HUDEP-2 (cell line): ENCODE data around the gene SPRN.
A peak's percentile ranks its signal among the peaks of the same experiment; 100 is the strongest.

ENCODE experiments used
- DNase-seq, 76 experiments: peaks; one replicate each; lab custom pipeline; 2025; ENCODE audit not compliant: unreplicated experiment in 76 of 76; lab: John Stamatoyannopoulos, UW

Gene SPRN

GRCh38 chr10:133412381-133412711 is 12.1 kb downstream of the SPRN start:
- DNase-seq, result no peak

DNA sequence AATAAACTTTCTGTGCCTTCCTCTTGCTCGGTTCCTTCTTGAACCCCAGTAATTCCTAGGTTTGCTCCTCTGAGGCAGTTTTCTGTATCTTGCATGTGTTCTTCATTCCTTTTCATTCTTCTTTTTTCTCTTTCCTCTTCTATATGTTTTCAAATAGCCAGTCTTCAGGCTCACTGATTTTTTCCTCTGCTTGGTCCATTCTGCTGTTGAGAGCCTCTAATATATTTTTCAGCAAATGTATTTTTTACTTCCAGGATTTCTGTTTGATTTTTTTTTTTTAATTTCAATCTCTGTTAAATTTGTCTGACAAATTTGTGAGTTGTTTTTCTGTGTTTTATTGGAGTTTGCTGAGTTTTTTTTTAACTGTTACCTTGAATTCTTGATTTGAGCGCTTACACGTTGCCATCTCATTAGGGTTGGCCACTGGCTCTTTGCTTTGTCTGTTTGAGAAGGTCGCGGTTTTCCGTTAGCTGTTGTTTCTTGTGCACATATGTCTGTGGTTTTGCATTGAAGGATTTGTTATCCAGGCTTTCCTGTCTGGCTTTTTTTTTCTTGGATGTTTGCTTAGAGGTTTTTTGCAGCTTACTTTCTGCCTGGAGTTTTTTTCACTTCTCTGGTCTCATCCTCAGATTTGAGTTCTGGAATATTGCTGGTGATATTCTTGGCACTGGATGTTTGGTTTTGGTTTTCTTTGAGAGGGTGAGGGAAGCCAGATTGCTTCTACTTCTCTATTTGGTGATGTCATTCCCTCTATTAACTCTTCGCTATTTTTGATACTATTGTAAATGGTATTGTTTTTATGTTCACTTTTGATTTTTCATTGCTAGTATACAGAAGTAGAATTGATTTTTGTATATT is 12.7 kb downstream of the SPRN start:
- no peak for DNase-seq

- DNase-seq, result no peak
These were observed 18.4 kb downstream of the SPRN start for GRCh38 chr10:133405844-133406527.

DNA sequence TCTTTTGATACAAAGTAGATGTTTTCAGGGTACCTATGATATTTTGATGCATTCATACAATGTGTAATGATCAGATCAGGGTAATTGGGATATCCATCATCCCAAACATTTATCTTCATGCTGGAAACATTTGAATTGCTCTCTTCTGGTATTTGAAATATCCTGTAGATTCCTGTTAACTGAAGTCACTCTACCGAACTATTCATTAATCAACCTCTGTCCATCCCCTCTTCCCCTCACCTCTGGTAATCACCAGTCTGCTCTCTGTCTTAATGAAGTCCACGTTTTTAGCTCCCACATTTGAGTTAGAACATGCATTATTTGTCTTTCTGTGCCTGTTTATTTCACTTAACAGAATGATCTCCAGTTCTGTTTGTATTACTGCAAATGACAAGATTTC is 19.2 kb downstream of the SPRN start:
- no peak for DNase-seq

DNA sequence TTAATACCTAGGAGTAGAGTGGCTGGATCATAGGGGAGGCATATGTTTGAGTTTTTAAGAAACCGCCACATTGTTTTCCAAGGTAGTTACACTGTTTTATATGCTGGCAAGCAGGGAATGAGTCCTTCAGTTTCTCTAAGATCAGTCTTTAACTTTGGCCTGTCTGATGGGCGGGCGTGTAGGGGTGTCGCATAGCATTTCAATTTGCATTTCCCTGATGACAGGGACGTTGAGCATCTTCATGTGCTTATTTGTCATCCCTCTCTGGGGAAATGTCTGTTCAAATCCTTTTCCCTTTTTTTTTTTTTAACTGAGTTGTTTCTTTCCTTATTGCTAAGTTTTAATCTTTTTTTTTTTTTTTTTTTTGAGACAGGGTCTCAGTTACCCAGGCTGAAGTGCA is 20.6 kb downstream of the SPRN start:
- no peak for DNase-seq

GRCh38 chr10:133403359-133403758 is 21.1 kb downstream of the SPRN start:
- no peak for DNase-seq

- DNase-seq, result no peak
These were observed 22.3 kb downstream of the SPRN start for GRCh38 chr10:133401981-133402725.

DNA sequence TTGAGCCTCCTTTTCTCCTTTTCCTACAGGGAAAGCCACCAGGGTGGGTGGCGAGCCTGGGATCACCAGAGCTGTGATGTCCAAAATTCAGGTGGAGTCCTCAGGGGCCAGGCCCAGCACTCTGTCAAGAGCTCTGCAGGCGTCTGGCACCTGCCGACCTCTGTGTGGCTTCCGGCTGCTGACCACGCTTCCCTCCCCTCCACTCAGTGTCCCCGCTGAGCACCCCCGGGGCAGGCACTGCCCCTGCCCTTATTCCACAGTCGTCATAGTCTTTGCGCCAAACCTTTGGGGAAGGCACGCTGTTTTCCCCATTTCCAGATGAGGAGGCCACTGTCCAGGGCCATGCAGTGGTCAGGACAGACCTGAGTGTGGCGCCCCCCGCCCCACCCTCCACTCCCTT is 22.9 kb downstream of the SPRN start:
- no peak for DNase-seq

- no peak for DNase-seq
These were observed 23.6 kb downstream of the SPRN start for GRCh38 chr10:133400624-133401424.

GRCh38 chr10:133399123-133399601 is 25.3 kb downstream of the SPRN start:
- no peak for DNase-seq

DNA sequence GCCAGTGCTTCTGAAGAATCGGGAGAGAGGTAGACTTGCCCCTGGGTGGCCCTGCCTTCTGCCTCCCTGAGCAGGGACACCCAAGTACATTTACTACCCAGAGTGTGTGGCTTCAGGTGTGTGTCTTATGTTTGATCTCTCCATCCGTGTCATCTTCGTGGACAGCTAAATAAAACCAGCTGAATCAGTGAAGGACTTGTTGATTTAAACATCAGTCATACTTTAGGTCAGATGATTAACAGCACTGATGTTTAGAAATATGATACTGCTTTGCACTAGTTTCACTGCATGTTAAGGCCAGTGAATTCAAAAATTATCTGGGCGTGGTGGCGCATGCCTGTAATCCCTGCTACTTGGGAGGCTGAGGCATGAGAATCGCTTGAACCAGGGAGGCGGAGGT is 26.5 kb downstream of the SPRN start:
- no peak for DNase-seq

DNA sequence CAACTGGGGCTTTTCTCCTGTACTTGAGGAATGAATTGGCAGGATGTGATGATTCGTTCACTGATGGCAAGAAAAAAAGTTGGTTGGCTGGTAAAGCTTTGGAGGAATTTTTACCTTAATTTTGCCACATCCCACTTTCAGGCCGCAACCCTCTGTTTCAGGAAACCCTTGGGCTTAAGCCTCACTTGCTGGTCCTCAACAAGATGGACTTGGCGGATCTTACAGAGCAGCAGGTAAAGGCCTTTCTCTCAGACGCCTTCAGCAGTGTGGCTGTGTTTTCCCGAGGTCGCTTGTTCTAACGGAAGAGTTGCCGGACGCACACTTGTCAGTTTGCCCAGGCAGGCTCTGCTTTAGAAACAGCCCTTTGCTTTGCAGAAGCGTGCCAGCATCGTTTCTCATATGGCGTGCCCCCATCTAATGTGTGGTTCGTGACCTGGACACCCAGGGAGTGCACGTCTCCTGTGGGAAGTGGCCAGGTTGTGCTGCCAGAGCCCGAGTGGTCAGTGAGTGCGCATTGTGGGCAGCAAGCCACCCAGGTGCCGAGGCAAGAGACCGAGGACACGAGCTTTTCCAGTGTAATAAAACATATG is 28.3 kb downstream of the SPRN start:
- no peak for DNase-seq

DNA sequence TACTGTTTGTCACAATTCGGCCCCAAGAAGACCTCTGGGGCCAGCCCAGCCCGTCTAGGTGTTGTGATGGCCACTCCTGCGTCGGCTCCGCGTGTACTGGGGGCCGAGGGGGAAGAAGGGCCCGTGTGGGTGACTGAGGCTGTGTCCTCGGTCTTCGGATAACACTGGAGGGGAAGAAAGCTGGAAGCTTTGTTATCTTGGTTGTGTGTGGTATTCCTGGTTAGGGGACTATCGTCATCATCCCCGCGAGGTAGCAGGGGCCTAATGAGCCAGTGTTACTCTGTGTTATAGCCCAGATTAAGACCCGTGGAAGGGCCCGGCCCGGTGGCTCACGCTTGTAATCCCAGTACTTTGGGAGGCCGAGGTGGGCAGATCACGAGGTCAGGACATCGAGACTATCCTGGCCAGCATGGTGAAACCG is 29.6 kb downstream of the SPRN start:
- peak in 1 of 76 experiments; percentile 20 for DNase-seq

DNA sequence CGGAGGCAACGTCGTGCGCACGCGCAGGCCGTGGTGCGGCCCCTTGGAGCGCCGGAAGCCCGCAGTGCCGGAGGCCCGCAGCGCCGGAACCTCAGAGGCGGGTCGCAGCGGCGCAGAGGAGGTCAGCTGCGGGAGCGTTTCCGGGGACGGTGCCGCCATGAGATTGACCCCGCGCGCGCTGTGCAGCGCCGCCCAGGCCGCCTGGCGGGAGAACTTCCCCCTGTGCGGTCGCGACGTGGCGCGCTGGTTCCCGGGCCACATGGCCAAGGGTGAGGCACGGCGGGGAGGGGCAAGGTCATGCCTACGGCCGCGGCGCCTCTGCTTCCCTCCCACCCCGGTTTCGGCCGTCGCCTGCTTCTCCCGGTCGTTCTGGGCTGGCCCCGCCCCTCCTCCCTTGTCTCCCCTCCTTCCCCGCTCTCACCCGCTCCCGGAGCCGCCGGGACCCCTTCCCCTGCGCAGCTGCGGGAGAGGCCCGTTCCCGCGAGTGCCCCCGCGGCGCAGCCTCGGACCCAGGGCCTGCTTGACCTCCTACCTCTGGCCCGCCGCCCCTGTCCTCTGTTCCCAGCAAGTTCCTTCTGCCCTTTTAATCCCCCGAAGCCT is 30.3 kb downstream of the SPRN start, which contains the start of gene MTG1:
TSS of gene MTG1 (plus strand) at position 94 of the 600 bp plus-strand sequence. CDS start at position 158, 64 bp downstream.
- DNase-seq, result peak in 75 of 76 experiments; percentile 4 to 97 (median 90)

GRCh38 chr10:133393401-133394063 is 30.9 kb downstream of the SPRN start:
- no peak for DNase-seq

DNA sequence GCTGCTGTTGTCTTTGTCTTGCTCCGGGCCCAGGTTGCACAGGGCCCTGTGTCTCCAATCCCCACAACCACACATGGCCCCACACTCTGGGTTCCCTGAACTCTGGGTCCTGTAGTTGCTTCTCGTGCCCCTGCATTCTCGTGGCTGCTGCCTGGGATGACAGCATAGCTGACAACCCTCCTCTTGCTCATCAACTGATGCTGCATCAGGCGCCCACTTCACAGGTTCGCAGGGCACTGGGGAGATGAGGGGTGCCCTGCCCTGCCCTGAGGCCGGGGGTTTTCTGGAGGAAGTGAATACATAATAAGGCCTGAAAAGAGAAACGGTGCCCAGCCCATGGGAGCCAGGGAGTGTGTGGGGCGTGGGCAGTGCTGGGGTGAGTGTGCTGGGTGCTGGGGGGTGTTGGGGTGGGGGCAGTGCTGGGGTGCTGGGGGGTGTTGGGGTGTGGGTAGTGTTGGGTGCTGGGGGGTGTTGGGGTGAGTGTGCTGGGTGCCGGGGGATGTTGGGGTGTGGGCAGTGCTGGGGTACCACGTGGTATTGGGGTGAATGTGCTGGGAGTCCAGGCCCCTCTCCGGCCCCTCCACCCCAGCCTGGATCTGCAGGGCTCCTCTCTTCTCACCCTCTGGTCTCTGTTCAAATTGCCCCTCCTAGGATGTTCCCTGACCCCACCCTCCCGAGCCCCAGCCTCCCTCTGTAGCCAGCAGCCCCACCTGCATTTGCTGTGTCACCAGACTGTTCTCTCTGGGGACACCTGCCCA is 32.5 kb downstream of the SPRN start:
- DNase-seq, result no peak

GRCh38 chr10:133391249-133391635 is 33.2 kb downstream of the SPRN start:
- no peak for DNase-seq

DNA sequence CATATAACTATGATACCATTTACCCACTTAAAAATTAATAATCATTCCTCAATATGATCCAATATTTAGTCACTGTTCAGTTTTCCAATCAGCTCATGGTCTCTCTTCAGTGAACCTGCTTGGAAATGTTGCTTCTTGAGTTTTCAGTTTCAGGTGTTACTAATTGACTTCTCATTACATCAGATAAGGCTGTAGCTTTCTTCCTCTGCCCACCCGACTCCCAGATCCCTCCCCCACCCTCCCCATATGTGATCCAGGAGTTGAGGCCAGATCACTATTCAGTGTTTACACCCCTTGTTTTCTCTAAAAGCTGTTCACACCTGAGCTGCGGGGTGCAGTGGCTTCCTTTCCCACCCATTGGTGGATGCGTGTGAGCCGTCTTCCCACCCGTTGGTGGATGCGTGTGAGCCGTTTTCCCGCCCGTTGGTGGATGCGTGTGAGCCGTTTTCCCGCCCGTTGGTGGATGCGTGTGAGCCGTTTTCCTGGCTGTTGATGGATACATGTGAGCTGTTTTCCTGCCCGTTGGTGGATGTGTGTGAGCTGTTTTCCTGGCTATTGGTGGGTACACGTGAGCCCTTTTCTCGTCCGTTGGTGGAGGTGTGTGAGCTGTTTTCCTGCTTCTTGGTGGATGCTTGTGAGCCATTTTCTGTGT is 33.7 kb downstream of the SPRN start:
- no peak for DNase-seq
